ENCODE data around the gene PAIP2B. TPM values are rescaled to one million over a fixed set of nuclear protein-coding genes. Genes with fewer than 3 reads are reported as not detected.
"Not testable (repeated sequence)": the region's sequence is repeated elsewhere in the genome, so short reads cannot be mapped to it uniquely, and the experiment has no call there.

PAIP2B gene
- total and polyA plus RNA-seq, 7 experiments from 2014 or later: 1.3 to 14.1 (median 3.0) TPM

DNA sequence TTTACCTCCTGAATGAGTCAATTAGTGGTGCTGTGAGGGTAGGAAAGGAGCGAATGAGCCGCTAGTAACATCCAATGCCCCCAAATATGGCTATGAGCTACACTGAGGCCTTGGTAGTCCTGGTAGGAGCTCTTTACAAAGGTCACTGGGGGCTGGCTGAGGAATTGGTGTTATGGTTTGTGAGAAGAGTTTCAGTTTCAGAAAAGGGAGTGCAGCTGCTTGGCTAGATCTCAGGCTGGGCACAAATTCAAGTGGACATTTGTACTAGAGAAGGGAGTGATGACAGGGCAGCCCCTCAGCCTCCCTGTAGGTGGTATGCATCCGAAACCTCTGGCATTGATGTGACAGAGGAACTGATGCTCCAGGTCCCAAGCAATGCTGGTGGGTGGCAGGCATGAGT lies 13.9 kb upstream of the PAIP2B start:
- H3K4me1 Mint-ChIP-seq: no peaks in the 10 kb centered on the region
- Histone ChIP-seq H3K27ac (ENCODE audit: low read depth, low read length) (no peak overlapping the region), H3K9me3 (ENCODE audit: control insufficient read depth in 2 of 3, low read length in 3 of 3) (no peaks in the 10 kb centered on the region), H3K4me1 (ENCODE audit: control insufficient read depth in 2 of 2, insufficient read depth in 2 of 2, low read length in 2 of 2) (no peaks in the 10 kb centered on the region), H3K4me3 (ENCODE audit: low read length) (no peak overlapping the region), H3K27me3 (ENCODE audit: control insufficient read depth in 2 of 2, insufficient read depth in 2 of 2, low read length in 2 of 2) (no peaks in the 10 kb centered on the region), H3K36me3 (ENCODE audit: control insufficient read depth in 2 of 3, insufficient read depth in 3 of 3, low read length in 3 of 3) (no peaks in the 10 kb centered on the region)
- ATAC-seq (no peak), DNase-seq (no peak)
- H3K4me3 Mint-ChIP-seq: no peak overlapping the region
- intact Hi-C loops (cut with micrococcal nuclease): no loop called here
- H3K9me3 Mint-ChIP-seq: peaks cover 0 to under 1% (median 0%) of the 10 kb centered on the region in 11 donors
- H3K27ac Mint-ChIP-seq: no peak overlapping the region
- H3K27me3 Mint-ChIP-seq: peaks cover 5 to 27% (median 10%) of the 10 kb centered on the region in 5 donors
- H3K36me3 Mint-ChIP-seq: no peaks in the 10 kb centered on the region
- ChIA-PET POLR2A (no interaction called here), CTCF (no interaction called here)

DNA sequence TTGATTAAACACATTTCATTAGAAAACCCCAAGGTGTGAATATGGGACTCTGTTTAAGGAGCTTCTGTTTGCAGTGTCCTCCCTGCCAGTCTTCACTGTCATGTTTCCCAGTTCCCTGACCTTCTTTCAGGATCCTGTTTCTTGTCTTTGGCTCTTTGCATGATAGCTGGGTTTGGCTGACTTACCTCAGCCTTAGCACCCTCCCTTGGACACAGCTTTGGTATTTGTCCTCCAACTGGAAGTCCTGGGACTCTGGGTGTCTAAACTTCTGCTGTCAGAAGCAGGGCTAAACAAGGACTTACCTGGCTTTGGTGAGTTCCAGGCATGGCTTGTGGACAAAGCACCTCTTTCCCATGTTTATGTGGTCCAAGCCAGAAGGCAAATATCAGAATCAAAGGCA lies 11.2 kb upstream of the PAIP2B start:
- Histone ChIP-seq H3K27me3 (ENCODE audit: control insufficient read depth in 2 of 2, insufficient read depth in 2 of 2, low read length in 2 of 2) (no peaks in the 10 kb centered on the region), H3K36me3 (ENCODE audit: control insufficient read depth in 2 of 3, insufficient read depth in 3 of 3, low read length in 3 of 3) (no peaks in the 10 kb centered on the region), H3K4me1 (ENCODE audit: control insufficient read depth in 2 of 2, insufficient read depth in 2 of 2, low read length in 2 of 2) (no peaks in the 10 kb centered on the region), H3K4me3 (ENCODE audit: low read length) (no peak overlapping the region), H3K27ac (ENCODE audit: low read depth, low read length) (no peak overlapping the region), H3K9me3 (ENCODE audit: control insufficient read depth in 2 of 3, low read length in 3 of 3) (no peaks in the 10 kb centered on the region)
- ChIA-PET CTCF (no interaction called here), POLR2A (no interaction called here)
- ATAC-seq: no peak
- intact Hi-C loops (cut with micrococcal nuclease): no loop called here
- Mint-ChIP-seq H3K9me3 (peaks cover 0 to 8% (median 0%) of the 10 kb centered on the region in 11 donors), H3K27me3 (peaks cover 5 to 27% (median 11%) of the 10 kb centered on the region in 5 donors), H3K4me3 (no peak overlapping the region), H3K36me3 (peaks cover 0 to 3% (median 0%) of the 10 kb centered on the region in 5 donors), H3K27ac (no peak overlapping the region), H3K4me1 (no peaks in the 10 kb centered on the region)
- DNase-seq: no peak

DNA sequence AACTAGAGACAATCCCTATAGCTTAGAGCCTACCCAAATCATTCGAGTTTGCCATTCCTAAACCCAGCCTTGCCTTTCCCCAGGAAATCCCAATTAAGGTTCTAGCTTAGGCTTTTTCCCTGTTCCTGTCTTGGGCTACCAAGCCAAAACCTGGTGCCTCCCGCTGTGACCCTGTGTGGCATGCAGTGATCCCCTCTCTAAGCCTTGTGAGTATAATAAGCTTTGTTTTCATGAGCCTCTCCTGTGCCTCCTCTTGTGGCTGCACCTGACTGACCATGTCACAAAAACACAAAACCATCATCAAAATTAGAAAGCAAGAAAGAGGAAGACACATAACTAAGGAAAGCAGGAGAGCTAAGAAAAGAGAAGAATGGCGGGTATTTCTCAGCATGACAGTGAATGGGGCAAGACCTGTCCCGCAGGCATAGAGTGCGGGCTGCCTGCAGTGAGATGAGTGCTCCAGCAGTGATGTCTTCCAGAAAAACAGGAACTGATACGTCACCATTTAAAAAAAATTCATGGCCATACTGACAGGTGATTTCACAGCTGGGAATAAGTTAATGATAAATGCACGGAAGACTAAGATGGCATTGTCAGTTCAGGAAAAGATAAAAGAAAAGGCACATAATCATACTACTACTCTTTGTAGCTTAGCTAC lies 9.2 kb upstream of the PAIP2B start:
- Mint-ChIP-seq H3K4me3 (no peak overlapping the region), H3K36me3 (peaks cover 0 to 6% (median 4%) of the 10 kb centered on the region in 5 donors), H3K27me3 (peaks cover under 1 to 35% (median 16%) of the 10 kb centered on the region in 5 donors), H3K4me1 (no peaks in the 10 kb centered on the region), H3K9me3 (peaks cover 0 to 19% (median 4%) of the 10 kb centered on the region in 11 donors), H3K27ac (no peak overlapping the region)
- no peak for ATAC-seq
- intact Hi-C loops (cut with micrococcal nuclease): no loop called here
- H3K27ac ChIP-seq (ENCODE audit: low read depth, low read length): no peak overlapping the region
- H3K4me3 ChIP-seq (ENCODE audit: low read length): no peak overlapping the region
- H3K9me3 ChIP-seq (ENCODE audit: control insufficient read depth in 2 of 3, low read length in 3 of 3): no peaks in the 10 kb centered on the region
- DNase-seq: no peak
- no peaks in the 10 kb centered on the region for H3K27me3 ChIP-seq (ENCODE audit: control insufficient read depth in 2 of 2, insufficient read depth in 2 of 2, low read length in 2 of 2)
- CTCF ChIA-PET: no interaction called here
- POLR2A ChIA-PET: interaction anchor here (1.1 kb wide), 2 partner anchors 9 to 97 kb away, joined by 3 to 5 read pairs; partner anchors contain the start of gene PAIP2B
- H3K36me3 ChIP-seq (ENCODE audit: control insufficient read depth in 2 of 3, insufficient read depth in 3 of 3, low read length in 3 of 3): no peaks in the 10 kb centered on the region
- no peaks in the 10 kb centered on the region for H3K4me1 ChIP-seq (ENCODE audit: control insufficient read depth in 2 of 2, insufficient read depth in 2 of 2, low read length in 2 of 2)

DNA sequence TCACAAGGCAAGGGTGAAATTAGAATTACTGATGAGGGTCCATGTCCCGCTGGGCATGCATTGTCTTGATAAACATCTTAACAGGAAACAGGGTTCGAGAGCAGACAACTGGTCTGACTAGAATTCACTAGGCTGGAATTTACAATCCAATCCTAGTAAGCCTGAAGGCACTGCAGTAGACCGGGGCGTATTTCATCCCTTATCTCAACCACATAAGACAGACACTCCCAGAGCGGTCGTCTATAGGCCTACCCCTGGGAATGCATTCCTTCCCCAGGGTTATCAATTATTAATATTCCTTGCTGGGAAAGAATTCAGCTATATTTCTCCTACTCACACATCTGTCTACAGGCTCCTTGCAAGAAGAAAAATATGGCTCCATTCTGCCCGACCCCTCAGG lies 6.2 kb upstream of the PAIP2B start:
- H3K4me1 ChIP-seq (ENCODE audit: control insufficient read depth in 2 of 2, insufficient read depth in 2 of 2, low read length in 2 of 2); intact Hi-C loops (cut with micrococcal nuclease); POLR2A ChIA-PET; H3K27ac Mint-ChIP-seq; H3K36me3 ChIP-seq (ENCODE audit: control insufficient read depth in 2 of 3, insufficient read depth in 3 of 3, low read length in 3 of 3); H3K4me3 Mint-ChIP-seq; H3K9me3 ChIP-seq (ENCODE audit: control insufficient read depth in 2 of 3, low read length in 3 of 3); H3K27ac ChIP-seq (ENCODE audit: low read depth, low read length); H3K4me1 Mint-ChIP-seq; ATAC-seq; H3K4me3 ChIP-seq (ENCODE audit: low read length); DNase-seq; H3K36me3 Mint-ChIP-seq; H3K27me3 ChIP-seq (ENCODE audit: control insufficient read depth in 2 of 2, insufficient read depth in 2 of 2, low read length in 2 of 2); CTCF ChIA-PET: not testable (repeated sequence)
- H3K9me3 Mint-ChIP-seq: peaks cover 0 to 19% (median 4%) of the 10 kb centered on the region in 11 donors
- H3K27me3 Mint-ChIP-seq: peaks cover 0 to 42% (median 13%) of the 10 kb centered on the region in 5 donors

DNA sequence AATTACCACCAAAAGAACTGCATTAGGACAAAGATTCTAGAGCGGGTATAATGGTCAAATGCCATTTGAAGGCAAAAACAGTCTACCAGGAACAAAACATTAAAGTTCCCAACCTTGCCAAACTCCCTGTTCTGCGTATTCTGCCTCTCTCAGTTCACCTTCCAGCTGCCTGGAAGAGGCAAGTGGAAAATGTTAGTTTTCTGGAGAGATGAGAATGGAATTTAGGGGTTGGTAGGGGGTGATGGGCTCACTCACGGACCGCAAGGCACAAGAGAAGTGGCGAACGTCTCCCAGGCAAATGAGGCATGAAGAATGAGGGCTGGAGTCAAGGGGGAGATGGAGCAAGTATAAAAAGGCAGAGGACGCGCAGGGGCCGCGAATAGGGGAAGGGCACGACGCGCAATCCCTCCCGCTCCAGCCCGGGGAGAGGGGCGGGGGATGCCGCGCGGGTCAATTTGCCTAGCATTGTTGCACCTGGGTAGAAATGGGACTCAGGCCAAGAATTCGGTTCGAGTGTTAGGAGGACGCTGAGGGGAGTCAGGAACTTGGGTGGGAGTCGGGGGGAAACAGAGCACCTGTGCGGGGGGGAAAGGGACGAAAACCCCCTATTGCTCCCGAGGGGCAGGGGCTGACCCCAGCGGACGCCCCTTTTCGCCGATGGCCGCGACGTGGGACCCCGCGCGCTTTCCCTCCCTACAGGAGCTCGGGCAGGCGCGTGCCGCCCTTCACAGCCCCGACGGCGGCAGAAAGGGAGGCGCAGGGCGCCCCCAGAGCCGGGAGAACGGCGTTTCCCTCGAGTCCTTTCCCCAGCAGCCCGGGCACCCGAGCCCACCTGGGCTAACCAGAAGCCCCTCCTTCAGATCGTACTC lies 573 bp downstream of the PAIP2B start:
- ATAC-seq: peak; percentile 16
- ChIA-PET POLR2A (interaction anchor here (0.6 to 4.1 kb wide), 7 partner anchors 9 to 158 kb away, joined by 3 to 29 read pairs (median 5); partner anchors contain the start of genes MCEE, MPHOSPH10, NAGK and ZNF638), CTCF (interaction anchor here (0.9 to 1.5 kb wide), 4 partner anchors 96 to 285 kb away, joined by 3 to 4 read pairs (median 4); partner anchors contain the start of gene MPHOSPH10)
- peak overlapping the region; percentile 80 for H3K4me3 ChIP-seq (ENCODE audit: low read length)
- H3K4me1 ChIP-seq (ENCODE audit: control insufficient read depth in 2 of 2, insufficient read depth in 2 of 2, low read length in 2 of 2): peaks cover 8 to 11% of the 10 kb centered on the region in 2 donors
- DNase-seq: peak in 5 of 9 donors; percentile 5 to 43 (median 28)
- Mint-ChIP-seq H3K4me1 (peaks cover 13 to 34% (median 22%) of the 10 kb centered on the region in 7 donors), H3K27ac (peak overlapping the region; percentile 84 to 98 (median 92)), H3K4me3 (peak overlapping the region; percentile 92 to 99 (median 97)), H3K36me3 (peaks cover 0 to 13% (median 0%) of the 10 kb centered on the region in 5 donors), H3K9me3 (peaks cover 0 to 7% (median 0%) of the 10 kb centered on the region in 11 donors), H3K27me3 (peaks cover 0 to 22% (median 4%) of the 10 kb centered on the region in 5 donors)
- intact Hi-C loops (cut with micrococcal nuclease): loop anchor here (2.0 to 5.0 kb wide), 7 partner anchors 196 to 1844 kb away; partner anchors contain the start of genes ANKRD53 (in 1 of the 2), EXOC6B (in 1 of the 2), FAM136A (in 1 of the 2) and GFPT1 (in 1 of the 2)
- H3K36me3 ChIP-seq (ENCODE audit: control insufficient read depth in 2 of 3, insufficient read depth in 3 of 3, low read length in 3 of 3): peaks cover 0 to 11% (median 0%) of the 10 kb centered on the region in 3 experiments
- peak overlapping the region; percentile 82 for H3K27ac ChIP-seq (ENCODE audit: low read depth, low read length)
- H3K27me3 ChIP-seq (ENCODE audit: control insufficient read depth in 2 of 2, insufficient read depth in 2 of 2, low read length in 2 of 2): no peaks in the 10 kb centered on the region
- no peaks in the 10 kb centered on the region for H3K9me3 ChIP-seq (ENCODE audit: control insufficient read depth in 2 of 3, low read length in 3 of 3)

DNA sequence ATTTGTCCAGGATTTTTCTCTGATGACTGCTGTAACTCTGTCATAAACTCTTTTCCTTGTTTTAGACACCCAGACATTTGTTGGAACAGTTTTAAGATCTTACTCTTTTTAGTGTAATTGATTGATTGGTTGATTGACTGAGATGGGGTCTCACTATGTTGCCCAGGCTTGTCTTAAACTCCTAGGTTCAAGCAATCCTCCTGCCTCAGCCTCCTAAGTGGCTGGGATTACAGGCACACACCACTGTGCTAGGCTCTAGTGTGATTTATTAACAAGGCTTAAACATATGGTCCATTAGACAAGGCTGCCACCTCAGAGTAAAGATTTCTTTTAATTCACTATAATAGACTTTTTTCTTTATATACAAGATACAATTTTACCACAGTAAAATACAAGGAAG lies 2.0 kb downstream of the PAIP2B start:
- no peaks in the 10 kb centered on the region for H3K9me3 ChIP-seq (ENCODE audit: control insufficient read depth in 2 of 3, low read length in 3 of 3)
- no peak overlapping the region for H3K27ac ChIP-seq (ENCODE audit: low read depth, low read length)
- CTCF ChIA-PET: no interaction called here
- no peak overlapping the region for H3K4me3 ChIP-seq (ENCODE audit: low read length)
- H3K4me1 ChIP-seq (ENCODE audit: control insufficient read depth in 2 of 2, insufficient read depth in 2 of 2, low read length in 2 of 2): peaks cover 8 to 11% of the 10 kb centered on the region in 2 donors
- Mint-ChIP-seq H3K4me1 (peaks cover 13 to 39% (median 24%) of the 10 kb centered on the region in 7 donors), H3K27ac (no peak overlapping the region), H3K9me3 (peaks cover 0 to 7% (median 0%) of the 10 kb centered on the region in 11 donors), H3K27me3 (peaks cover 0 to 18% (median 0%) of the 10 kb centered on the region in 5 donors), H3K36me3 (peaks cover 0 to 21% (median 4%) of the 10 kb centered on the region in 5 donors), H3K4me3 (peak overlapping the region in 5 of 10 donors; percentile 14 to 95 (median 50))
- peaks cover 0 to 11% (median 0%) of the 10 kb centered on the region in 3 experiments for H3K36me3 ChIP-seq (ENCODE audit: control insufficient read depth in 2 of 3, insufficient read depth in 3 of 3, low read length in 3 of 3)
- intact Hi-C loops (cut with micrococcal nuclease): loop anchor here (5.0 kb wide), 4 partner anchors 197 to 923 kb away; partner anchors contain the start of genes ANKRD53 (in 1 of the 2) and FAM136A (in 1 of the 2)
- POLR2A ChIA-PET: interaction anchor here (3.2 to 4.1 kb wide), 2 partner anchors 107 to 156 kb away, joined by 21 to 29 read pairs; partner anchors contain the start of genes NAGK and ZNF638
- H3K27me3 ChIP-seq (ENCODE audit: control insufficient read depth in 2 of 2, insufficient read depth in 2 of 2, low read length in 2 of 2): no peaks in the 10 kb centered on the region
- ATAC-seq (no peak), DNase-seq (no peak)
